Osteocyte (in vitro differentiated cells): Measurements from ENCODE around the gene C1QTNF6. TPM values are rescaled to one million over a fixed set of nuclear protein-coding genes. Genes with fewer than 3 reads are reported as not detected.

ENCODE experiments used
- DNase-seq: peaks from one replicate; pipeline ENCODE4 v3.0.0; 2021; ENCODE audit warnings: mixed read lengths; ENCODE audit not compliant: unreplicated experiment; ENCODE audit errors: extremely low spot score
- H3K27ac Mint-ChIP-seq: one replicate; pipeline ENCODE4 v1.8.0; 2021; ENCODE audit warnings: mild to moderate bottlenecking, mixed read lengths; ENCODE audit not compliant: unreplicated experiment
- H3K27me3 Mint-ChIP-seq: one replicate; pipeline ENCODE4 v1.8.0; 2021; ENCODE audit warnings: mixed read lengths; ENCODE audit not compliant: unreplicated experiment
- H3K36me3 Mint-ChIP-seq: one replicate; pipeline ENCODE4 v1.8.0; 2021; ENCODE audit warnings: mixed read lengths; ENCODE audit not compliant: unreplicated experiment
- H3K4me1 Mint-ChIP-seq: one replicate; pipeline ENCODE4 v1.8.0; 2021; ENCODE audit warnings: mixed read lengths; ENCODE audit not compliant: unreplicated experiment
- H3K4me3 Mint-ChIP-seq: one replicate; pipeline ENCODE4 v1.8.0; 2021; ENCODE audit warnings: mild to moderate bottlenecking, moderate library complexity, mixed read lengths; ENCODE audit not compliant: unreplicated experiment
- H3K9me3 Mint-ChIP-seq: one replicate; pipeline ENCODE4 v1.8.0; 2021; ENCODE audit warnings: mixed read lengths; ENCODE audit not compliant: unreplicated experiment
- total RNA-seq: library from RNA; stranded (reverse); gene quantifications from 2 replicates; pipeline ENCODE4 v1.2.1, GENCODE V29; 2021
- TF ChIP-seq, protein P1 (sequence below): fragments of 200-600 bp; sonication (generic); IDR thresholded peaks from 2 replicates; pipeline ENCODE4 v1.5.0; 2021; ENCODE audit warnings: antibody characterized with exemption, mild to moderate bottlenecking, moderate library complexity

C1QTNF6 gene
- total RNA-seq, 1 donor from 2014 or later = 36.4 TPM

DNA sequence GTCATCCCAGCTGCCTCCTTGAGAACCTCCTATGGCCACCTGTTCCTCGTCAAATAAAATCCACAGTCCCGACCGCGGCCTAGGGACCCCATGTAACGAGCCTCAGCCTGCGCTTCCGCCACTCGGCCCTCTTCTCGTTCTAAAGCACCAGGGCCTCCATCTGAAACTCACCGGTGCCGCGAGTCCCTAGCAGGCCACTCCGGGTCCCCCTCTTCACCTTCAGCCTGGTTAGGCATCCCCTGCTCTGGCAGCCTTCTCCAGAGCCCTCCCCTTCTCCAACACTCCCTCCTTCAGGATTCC, 26.6 kb upstream of the C1QTNF6 start:
- Mint-ChIP-seq H3K9me3 (no peaks in the 10 kb centered on the region), H3K27ac (no peak overlapping the region), H3K27me3 (peaks cover 48% of the 10 kb centered on the region), H3K4me1 (peaks cover 18% of the 10 kb centered on the region), H3K4me3 (no peak overlapping the region), H3K36me3 (no peaks in the 10 kb centered on the region)
- no peak for DNase-seq
- TF ChIP-seq, protein P1, sequence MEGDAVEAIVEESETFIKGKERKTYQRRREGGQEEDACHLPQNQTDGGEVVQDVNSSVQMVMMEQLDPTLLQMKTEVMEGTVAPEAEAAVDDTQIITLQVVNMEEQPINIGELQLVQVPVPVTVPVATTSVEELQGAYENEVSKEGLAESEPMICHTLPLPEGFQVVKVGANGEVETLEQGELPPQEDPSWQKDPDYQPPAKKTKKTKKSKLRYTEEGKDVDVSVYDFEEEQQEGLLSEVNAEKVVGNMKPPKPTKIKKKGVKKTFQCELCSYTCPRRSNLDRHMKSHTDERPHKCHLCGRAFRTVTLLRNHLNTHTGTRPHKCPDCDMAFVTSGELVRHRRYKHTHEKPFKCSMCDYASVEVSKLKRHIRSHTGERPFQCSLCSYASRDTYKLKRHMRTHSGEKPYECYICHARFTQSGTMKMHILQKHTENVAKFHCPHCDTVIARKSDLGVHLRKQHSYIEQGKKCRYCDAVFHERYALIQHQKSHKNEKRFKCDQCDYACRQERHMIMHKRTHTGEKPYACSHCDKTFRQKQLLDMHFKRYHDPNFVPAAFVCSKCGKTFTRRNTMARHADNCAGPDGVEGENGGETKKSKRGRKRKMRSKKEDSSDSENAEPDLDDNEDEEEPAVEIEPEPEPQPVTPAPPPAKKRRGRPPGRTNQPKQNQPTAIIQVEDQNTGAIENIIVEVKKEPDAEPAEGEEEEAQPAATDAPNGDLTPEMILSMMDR = no peak

DNA sequence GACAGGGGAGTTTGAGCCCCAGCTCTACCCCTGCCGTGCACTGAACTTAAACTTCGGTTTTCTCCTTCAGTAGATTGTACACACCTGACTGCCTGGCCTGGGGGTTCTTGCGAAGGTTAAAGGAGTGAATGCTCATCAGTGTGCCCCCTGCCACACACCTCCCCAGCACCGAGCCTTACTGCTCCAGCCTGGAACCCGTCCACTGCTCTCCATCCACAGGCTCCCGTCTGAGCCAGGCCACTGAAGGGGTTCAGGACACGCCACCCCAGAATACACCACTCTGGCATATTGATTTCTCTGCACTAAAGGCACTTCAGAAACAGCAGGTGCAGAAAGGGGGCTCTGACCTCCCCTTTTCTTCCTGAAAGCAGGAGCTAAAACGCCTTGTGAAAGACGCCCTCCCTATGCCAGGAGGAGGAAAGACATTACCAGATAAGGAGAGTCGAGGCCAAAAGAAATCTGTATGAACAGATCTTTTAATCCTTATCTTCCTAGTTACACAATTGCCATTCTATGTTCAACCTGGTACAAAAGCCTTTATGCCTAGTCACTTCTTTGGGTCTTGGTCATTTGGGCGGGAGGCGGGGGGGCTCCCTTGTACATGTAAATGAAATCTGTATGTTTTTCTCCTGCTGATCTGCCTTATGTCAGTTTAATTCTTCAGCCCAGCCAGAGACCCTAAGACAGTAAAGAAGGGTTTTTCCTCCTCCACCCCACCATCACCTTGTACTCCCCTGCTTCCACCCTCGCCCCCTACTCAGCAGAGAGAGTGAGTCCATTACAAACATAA, 26.1 kb upstream of the C1QTNF6 start:
- TF ChIP-seq, protein P1 = no peak
- Mint-ChIP-seq H3K36me3 (no peaks in the 10 kb centered on the region), H3K4me1 (peaks cover 18% of the 10 kb centered on the region), H3K27me3 (peaks cover 43% of the 10 kb centered on the region), H3K4me3 (no peak overlapping the region), H3K9me3 (no peaks in the 10 kb centered on the region), H3K27ac (no peak overlapping the region)
- no peak for DNase-seq

DNA sequence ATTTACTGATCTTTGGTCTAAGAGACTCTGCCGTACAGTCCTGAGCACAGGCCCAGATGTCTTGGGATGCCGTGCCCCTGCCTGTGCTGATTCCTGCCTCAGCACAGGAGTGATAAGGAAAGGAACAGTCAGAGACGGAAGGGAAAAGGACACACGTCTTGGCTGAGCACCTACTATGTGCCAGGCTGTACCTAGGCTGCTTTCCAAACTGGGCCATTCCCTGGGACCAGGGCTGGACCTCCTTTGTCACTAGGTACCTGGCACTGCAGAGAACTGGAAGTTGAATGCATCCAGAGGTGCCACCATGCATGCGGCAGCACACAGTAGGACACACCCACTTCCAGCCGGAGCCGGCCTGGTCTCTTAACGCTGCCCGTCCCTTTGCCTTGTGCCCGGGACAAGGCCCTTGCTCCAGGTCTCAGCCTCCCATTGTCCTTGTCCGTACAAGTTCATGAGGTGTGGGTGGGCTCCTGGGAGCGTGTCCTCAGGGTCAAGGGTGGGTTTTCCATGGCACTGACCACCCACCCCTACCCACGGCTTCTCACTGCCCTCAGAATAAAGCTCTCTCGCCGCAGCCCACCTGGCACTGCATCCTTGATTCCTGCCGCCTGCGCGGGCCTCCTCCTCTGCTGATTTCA, 25.3 kb upstream of the C1QTNF6 start:
- no peak overlapping the region for H3K27ac Mint-ChIP-seq
- no peak for DNase-seq
- H3K36me3 Mint-ChIP-seq = no peaks in the 10 kb centered on the region
- peaks cover 37% of the 10 kb centered on the region for H3K27me3 Mint-ChIP-seq
- TF ChIP-seq, protein P1 = no peak
- no peak overlapping the region for H3K4me3 Mint-ChIP-seq
- no peaks in the 10 kb centered on the region for H3K9me3 Mint-ChIP-seq
- peaks cover 18% of the 10 kb centered on the region for H3K4me1 Mint-ChIP-seq

DNA sequence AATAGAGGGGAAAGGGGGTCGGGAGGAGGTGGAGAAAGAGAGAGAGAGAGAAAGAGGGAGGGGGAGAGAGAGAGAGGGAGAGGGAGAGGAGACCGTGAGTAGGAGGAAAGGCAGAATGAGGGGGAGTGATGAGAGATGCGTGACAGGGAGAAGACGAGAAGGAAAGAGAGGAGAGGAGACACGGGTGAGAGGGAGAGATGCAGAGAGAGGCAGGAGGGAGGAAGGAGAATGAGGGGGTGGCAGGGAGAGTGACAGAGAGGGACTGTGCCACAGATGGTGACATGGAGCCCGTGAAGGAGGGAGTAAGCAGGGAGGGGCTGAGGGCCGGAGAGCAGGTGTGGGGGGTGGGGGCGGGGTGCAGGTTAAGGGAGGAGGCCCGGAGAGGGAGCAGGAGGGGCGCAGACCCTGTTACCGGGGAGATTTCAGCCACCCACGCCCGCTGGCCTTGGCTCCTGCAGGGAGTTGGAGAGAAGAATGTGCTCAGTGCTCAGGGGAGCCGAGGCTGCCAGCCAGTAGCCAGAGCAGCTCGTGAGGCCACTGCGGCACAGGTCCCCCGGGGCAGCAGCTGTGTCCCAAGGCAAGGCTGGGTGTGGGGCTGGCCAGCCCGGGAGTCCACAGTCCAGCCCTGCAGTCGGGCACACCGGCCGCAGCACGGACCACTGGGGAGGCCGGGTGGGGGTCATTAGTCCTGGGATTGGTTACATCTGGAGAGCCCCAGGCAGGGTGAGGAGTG, 24.3 kb upstream of the C1QTNF6 start, which contains the start of gene SSTR3:
TSS of gene SSTR3 (minus strand) at position 304 of the 733 bp plus-strand sequence. CDS start 4,674 bp downstream, outside the sequence.
- Mint-ChIP-seq H3K27ac (no peak within 1 kb of the TSS), H3K4me3 (no peak within 1 kb of the TSS), H3K36me3 (no peaks in the 10 kb centered on the region), H3K9me3 (no peaks in the 10 kb centered on the region), H3K27me3 (peaks cover 31% of the 10 kb centered on the region), H3K4me1 (peaks cover 18% of the 10 kb centered on the region)
- TF ChIP-seq, protein P1 = no peak
- DNase-seq = peak; percentile 85

DNA sequence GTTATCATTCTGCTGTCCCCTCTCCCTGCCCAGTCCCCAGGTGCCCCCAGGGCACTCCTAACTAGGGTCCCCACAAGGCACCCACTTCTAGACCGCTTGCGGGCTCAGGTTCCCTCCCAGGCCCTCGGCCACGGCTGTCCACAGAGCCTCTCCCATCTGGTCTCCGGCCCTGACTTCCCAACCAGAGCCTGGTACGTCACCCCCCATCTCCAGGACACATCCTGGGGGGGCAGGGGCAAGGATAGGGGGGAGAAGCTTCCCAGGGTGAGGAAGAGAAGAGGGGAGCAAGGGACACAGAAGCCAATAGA, 23.8 kb upstream of the C1QTNF6 start:
- Mint-ChIP-seq H3K27ac (no peak overlapping the region), H3K9me3 (no peaks in the 10 kb centered on the region), H3K27me3 (peaks cover 27% of the 10 kb centered on the region), H3K4me3 (no peak overlapping the region), H3K36me3 (no peaks in the 10 kb centered on the region), H3K4me1 (peaks cover 18% of the 10 kb centered on the region)
- DNase-seq = no peak
- TF ChIP-seq, protein P1 = no peak
